HL-60/S4 (cell line): Measurements from ENCODE around the gene CCDC74B.
"Not testable (repeated sequence)": the region's sequence is repeated elsewhere in the genome, so short reads cannot be mapped to it uniquely, and the experiment has no call there.

ENCODE experiments used
- in situ Hi-C: fragments of 300-500 bp; cut with MboI; formaldehyde crosslinking; loops from 2 replicates; pipeline ENCODE4 v1.14.3; 2022; ENCODE audit warnings: low sequenced_read_pairs

CCDC74B gene

DNA sequence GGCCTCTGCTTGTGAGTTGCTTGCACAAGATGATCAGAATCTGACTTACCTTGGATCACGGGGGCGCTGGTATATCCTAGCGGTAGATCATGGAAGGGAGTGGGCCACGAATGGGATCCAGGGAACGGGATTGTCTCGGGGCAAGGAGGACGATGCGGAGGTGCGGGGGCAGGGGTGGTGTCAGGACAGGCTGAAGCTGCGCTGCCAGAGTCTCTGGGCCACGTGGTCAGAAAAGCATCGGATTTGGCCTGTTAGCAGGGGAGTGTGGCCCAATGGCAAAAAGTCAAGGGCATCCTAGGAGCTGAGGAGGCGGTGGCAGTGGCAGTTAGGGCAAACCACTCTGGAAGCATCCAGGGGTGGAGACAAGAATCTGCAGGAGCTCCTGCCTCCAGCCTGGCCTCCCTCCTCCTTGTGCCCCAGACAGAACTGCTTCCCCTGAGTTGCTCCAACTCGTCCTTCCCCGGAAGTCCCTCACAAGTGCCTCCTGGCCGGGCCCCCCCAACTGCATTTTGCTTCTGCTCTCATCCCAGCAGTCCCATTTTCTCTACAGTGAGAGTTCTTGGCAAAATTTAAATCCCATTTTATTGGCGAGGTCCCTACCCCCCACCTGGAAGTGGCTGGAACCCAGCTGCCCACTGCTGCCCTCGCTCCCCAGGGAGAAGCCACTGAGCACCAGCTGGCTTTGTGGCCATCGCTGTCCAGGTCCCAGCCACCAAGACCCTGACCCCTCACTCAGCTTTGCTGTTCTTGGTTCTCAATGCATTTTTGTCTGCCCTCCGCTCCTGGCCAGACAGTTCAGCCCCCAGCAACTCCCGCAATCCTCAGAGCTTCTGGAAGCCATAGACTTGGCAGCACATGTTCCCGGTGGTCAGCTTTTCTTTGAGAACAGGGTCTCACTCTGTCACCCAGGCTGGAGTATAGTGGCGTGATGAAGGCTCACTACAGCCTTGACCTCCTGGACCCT, 5.6 kb upstream of the CCDC74B start:
- in situ Hi-C loops: no loop called here

DNA sequence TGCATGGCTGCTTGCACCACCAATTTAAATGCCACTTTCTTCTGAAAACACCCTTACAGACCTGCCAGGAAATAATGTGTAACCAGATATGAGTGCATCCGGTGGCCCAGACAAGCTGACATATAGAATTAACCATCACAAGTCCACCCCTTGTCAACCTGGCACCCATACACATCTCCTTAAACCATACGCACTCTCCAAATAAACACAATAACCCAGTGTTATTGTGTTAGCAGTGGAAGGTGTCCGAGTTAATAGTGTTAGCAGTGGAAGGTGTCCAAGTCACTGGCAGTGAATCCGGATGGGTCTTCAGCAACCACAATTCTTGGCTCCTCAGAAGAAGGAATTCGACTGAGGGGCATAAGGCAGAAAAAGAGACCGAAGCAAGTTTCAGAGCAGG, 3.6 kb upstream of the CCDC74B start:
- in situ Hi-C loops: not testable (repeated sequence)

DNA sequence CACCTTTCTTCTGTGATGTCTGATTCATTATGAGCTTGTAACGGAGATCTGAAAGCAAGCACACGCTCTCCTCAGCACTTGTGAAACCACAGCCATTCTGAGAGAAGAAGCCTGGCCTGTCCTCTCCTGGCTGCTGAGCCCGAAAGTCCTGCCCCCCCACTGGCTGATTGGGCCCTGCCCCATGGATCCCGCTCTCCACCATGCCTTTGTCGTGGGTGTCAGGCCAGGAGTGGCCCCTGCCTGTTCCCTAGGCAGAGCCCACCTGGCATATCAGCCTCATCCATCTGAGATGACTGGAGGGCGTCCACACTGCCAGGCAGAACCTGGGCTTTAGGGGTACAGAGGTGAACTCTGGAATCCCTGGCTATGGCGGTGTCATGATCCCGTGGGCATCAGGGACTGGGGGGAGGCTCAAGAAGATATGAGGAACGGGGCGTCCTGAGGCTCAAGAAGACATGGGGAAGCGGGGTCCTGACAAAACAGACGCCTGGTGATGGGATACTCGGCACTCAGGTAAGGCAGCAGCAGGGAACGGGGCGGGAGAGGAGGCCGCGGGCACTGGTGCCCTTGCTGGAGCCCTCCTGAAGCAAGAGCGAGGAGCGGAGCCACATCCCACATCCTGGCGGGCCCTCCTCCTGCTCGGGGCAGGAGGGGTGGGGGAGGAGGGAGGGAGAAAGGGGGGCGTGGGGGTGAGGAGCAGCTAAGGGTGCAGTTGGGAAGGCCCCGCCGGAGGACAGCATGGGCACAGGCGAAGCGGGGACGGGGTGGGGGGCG, 1.5 kb downstream of the CCDC74B start:
- in situ Hi-C loops: not testable (repeated sequence)

DNA sequence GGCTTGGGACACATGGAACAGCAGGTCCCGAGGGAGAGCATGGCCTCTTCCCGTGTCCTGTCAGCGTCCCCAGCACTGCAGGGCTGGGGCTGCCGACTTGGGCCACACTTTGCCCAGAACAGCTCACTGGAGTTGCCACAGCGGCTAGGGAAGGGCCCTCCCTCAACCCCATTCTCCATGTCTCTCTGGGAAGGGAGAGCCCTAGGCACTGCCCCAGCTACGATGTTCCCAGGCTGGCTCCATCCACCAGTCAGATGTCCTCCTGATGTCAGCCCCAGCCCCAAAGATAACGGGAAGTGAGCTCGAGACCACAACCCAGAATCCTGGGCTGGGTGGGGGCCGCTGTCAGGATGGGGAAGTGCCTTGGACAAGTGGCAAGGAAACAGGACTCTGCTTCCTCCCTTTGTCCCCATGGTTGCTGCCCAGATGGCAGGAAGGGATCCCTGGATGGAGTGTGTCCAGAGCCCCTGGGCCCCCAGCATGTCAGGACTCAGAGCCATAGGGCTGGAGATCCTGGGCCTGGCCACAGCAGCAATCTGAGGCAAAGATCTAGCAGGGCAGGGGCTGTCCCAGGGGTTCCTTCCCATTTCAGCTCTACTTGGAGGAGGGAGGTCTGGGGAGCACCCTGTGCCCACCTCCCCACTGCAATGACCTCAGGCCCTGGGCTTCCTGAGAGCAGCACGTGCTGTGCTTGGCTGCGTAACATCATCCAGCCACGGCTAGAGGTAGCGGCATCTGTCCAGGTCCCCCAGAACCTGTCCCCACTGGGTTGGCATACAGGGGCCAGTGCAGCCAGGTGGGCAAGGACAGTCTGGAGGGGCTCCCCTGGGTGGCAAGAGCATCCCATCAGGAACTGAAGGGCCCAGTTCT, 2.3 kb downstream of the CCDC74B start:
- in situ Hi-C loops: not testable (repeated sequence)

DNA sequence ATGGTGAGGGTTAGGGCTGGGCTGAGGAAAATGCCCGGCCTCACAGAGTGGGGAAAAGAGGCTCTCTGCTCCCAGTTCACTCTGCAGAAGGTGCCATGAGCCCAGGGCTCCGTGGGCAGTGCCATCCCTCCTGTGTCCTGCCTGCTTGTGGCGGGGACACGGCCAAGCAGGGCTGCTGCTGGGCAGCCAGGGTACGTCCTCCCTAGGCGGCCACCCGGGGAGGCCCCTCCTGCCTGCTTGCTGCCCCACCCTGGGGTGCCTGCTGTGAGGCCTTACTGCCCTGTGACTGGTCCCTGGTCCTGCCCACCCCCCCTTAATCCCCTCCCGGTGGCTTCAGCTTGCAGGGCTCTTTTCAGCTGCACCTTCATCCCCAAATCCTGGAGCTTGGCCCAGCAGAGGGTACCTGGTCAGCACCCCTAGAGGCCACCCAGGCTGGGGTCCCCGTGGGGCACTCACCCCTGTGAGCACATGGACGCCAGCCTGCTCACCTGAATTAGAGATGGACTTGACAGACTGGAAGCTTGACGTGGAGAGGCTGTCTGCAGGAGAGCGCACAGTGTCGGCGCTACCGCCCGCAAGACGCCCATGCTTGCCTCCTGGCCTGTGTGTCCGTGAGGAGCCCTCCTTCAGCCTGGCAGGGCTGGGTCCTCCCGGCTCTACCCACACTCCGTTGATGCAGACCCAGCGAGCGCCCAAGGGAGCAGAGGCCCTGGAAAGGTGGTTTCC, 3.1 kb downstream of the CCDC74B start:
- in situ Hi-C loops: not testable (repeated sequence)

DNA sequence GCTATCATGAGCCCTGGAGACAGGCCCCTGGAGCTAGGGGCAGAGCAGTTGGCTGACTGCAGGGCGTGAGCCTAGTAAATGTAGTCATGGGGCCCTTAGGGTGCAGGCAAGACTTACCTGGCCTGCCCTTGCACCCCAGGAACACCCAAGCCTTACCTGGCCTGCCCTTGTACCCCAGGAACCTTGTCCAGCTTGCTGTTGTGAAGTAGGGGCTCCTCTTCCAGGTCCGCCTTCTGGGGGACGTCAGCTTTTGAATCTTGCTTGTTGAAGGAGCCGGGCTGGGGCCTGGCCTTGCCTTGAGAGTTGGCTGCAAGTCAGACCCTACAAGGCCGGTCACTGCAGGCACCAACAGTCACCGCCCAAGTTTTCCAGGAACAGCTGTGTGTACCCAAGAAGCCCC, 3.9 kb downstream of the CCDC74B start:
- in situ Hi-C loops: not testable (repeated sequence)

DNA sequence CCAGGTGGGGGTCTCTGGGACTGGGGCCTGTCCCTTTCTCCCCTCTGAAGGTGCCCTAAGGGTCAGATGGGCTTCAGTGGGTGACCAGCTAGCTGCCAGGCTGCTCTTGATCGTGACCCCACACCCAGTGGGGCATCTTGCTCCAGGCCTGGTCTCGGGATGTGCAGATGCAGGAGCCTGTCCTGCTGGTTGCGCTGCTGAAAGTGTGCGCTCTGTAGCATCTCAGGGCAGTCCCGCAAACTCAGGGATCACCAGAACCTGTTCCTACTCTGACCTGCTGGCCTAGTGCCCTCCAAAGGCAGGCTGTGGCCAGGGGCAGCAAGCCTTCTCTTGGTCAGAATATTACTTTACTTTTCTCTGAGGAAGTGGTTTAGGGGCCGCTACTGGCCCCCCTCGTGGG, 4.4 kb downstream of the CCDC74B start:
- in situ Hi-C loops: not testable (repeated sequence)

DNA sequence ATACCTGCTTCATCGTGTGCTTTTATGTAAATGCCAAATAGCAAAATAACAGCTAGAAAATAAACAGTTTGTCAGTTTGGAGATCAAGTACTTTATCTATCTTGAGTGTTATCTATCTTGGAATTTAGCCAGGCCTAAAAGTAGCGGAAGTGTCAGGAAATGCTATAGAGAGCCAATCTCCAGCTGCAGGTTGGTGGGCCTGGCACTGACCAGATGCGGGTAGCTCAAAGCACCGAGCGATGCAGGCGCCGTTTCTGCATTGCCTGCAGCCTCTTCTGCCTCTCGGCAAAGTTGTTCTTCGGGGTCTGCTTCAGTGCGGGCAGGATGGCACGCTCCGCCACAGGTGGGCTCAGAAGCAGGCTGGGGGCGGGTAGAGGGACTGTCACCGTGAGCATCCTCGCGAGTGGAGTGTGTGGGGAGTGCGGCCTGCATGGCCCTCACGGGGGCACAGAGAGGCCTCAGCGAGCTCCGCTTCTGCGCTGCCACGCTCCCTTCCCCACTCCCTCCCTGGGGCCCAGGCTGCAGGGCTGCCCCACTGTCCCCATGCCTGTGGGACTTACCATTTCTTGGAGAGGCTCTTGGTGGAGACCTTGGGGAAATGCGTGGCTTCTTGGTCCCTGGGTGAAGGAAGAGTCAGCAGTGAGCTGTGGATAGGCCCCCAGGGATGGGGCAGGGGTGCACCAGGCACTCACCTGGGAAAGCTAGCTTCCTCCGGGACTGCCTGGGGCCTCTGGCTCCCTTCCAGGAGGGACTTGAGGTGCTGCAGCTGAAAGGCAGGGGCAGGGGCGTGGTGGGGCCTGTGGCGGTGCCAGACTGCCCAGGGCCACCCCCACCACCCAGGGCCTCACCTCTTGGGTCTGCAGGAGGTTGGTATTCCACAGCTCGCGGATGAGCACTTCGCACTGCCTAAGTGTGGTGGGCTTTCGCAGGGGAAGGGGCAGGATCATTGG, 5.3 kb downstream of the CCDC74B start:
- in situ Hi-C loops: not testable (repeated sequence)

DNA sequence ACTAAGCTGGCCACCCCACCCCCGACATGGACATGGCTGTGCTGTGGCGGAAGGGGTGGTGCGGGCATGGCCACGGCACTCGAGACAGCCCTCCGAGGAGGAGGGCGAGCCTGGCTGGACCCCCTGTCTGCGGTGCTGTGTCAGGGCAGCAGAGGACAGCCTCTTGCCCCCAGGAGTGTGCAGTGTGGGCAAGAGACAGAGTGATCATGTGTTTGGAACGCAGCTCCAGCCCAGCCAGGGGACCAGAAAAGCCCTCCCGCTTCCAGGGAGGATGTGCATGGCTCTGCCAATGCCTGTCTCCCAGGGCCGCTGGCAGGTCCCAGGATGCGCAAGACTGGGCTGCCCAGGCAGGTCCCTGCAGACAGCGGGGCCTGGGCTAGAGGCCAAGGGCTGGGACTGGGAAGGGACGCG, 6.1 kb downstream of the CCDC74B start:
- in situ Hi-C loops: not testable (repeated sequence)

DNA sequence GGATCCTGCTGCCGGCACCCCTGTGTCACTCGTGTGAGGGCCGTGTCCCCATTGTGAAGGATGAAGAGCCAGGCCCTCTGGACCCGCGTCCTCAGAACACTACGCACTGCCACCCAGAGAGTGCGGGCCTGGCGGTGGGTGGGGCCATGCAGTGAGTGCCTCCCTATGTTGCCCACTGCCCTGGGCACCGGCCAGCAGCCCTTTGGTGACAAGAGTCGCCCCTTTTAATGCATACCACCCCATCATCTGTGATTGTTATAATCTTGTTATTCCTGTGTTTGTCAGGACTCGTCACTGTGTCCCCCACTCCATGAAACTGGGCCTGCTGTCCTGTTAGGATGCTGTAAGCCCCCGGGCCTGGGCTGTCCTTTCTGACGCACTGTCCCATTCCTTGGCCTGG, 6.6 kb downstream of the CCDC74B start:
- in situ Hi-C loops: not testable (repeated sequence)

DNA sequence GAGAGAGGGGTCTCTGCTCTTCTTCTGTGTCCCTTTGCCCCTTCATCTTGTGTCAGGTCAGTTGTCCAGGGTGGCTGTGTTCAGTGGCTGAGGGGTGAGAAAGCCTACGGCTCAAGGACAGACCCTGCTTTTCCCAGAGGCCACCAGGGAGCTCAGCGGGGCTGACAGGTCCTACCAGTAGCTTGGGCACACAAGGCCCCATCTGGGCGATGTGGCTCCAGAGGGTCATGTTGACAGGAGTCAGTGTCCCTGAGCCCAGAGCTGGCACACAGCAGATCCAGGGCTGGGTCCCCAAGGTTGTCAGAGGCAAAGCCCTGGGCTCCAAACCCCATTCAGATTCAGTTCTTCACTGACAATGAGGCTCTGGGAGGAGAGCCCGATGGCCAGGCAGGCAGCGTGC, 7.8 kb downstream of the CCDC74B start:
- in situ Hi-C loops: not testable (repeated sequence)

DNA sequence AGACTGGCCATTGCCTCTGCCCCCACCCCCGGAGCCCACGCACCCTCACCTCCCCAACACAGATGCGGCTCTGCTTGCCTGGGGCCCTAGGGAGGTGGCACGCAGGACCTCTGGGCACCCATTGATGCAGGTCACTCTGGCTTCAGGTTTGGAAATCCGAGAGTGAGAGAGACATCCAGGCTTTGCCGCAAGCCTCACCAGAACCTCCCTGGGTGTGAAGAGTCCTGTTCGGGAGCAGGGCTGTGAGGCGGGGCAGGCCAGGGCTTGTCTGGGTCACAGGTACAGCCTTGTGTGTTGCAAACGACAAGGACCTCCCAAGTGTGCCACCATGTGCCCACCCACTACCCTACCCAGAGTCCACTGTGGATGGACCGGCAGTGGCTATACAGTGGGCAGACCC, 8.4 kb downstream of the CCDC74B start:
- in situ Hi-C loops: not testable (repeated sequence)

DNA sequence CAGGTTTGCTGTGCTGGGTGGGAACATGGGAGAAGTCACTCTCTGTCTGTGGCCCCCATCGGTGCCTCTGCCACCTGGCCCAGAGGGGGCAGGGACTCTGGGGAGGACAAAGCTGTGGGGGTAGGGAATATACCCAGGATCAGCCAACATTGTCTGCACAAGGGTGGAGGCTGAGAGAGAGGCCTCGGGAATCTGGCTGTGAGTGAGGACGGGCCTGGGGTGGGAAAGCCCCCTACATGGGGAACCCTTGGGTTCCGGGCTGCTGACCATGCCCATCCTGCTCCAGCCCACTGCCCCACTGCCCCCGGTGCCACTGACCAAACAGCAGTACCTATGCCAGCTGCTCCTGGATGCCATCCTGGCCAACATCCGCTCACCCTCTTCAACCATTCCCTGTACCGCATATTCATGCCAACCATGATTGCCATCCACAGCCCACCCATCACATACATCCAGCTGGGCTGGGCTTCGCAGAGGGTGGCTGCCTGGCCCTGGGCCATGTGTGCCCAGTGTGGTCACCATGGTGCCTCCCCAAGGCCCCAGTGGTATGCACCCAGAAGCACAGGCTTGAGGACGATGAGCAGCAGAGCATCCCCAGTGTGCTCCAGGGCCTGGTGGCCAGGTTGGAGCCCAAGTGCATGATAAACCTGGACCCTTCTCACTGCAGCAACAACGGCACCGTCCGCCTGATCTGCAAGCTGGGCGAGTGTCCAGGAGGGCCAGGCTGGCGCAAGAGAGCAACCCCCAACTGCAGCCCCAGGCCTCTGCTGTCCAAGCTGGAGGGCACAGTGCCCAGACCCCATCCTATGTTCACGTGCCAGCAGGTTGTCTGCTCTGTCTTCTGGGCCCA, 9.0 kb downstream of the CCDC74B start:
- in situ Hi-C loops: no loop called here

DNA sequence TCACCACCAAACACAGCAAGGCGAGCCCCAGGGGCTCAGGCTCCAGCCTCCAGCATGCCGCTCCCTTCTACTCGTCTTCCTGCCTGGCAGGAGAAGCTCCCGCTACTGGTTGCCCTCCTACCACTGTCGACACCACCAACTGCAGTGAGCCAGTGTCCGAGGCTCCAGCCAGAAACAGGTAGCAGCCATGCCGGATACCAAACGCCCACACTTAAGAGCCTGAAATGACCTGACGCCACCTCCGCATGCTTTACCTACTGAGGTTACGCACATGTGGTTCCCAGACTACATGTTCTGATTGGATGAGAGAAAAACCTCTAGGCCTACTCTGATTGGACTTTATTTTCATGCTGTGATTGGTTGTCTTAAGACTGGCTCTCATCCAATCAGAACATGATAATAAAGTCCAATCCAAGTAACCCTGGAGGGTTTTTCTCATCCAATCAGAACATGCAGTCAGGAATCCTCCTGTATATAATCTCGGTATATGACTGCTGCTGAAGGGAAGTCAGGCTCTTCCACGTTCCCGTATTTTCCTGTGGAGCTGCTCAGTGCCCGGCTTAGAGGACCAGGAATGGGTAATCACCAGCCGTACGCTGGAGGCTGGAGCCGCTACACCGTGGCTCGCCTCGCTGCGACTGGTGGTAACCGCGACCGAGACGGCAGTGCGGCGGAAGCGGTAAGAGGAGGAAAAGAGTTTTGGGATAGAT, 15.6 kb downstream of the CCDC74B start, which contains the start of gene POTEF:
TSS of gene POTEF (minus strand) at position 103 of the 710 bp plus-strand sequence. CDS start 8,707 bp downstream, outside the sequence.
- in situ Hi-C loops: not testable (repeated sequence)

DNA sequence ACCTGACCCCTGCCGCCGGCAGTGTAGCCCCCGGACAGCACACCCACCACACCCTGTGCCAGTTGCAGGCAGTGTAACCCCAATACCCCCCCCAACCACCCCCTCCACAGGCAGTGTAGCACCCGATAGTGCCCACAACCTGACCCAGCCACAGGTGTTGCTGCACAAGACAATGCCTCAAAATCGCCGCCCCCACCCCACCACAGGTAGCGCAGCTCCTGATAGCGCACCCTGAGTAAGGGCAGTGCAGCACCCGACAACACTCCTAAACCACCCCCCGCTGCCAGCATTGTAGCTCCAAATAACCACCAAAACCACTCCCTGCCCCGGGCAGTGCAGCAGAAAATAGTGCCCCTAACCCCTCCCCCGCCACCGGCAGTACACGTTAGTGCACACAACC, 16.4 kb downstream of the CCDC74B start:
- in situ Hi-C loops: not testable (repeated sequence)

DNA sequence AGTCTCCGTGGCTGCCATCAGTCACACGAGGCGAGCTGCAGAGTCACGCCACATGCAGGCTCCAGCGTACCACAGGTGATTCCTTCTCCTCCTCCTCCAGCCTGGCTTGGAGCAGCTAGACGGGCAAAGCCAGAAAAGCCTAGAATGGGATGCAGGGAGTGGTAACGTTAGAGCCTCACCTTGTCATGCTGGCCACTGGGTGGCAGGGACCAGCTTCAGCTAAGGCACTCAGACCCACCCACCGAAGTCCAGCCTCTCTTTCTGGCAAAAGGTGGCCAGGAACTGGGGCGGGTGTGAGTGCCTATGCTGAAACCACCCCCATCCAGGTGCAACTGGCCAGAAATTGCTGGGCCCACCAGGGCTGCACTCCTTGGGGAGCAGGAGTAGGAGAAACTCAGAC, 17.2 kb downstream of the CCDC74B start:
- in situ Hi-C loops: not testable (repeated sequence)

DNA sequence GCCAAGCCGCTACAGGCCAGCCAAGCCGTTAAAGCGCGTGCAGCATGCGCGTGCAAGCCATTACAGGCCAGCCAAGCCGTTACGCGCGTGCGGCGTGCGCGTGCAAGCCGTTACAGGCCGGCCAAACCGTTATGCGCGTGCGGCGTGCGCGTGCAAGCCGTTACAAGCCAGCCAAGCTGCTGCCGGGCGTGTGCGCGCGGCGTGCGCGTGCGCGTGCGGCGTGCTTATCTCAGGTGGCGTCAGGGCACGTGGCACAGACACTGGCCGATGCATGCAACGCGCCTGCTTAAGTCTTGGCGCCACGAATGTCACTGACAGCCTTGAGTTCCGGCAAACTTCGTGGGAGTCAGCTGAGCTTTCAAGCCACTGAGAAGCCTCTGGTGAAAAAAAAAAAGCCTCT, 24.0 kb downstream of the CCDC74B start:
- in situ Hi-C loops: not testable (repeated sequence)
